CD14-positive monocyte (primary cell): ENCODE measurements around the gene MAML3. TPM values are rescaled to one million over a fixed set of nuclear protein-coding genes. Genes with fewer than 3 reads are reported as not detected.

ENCODE experiments used
- DNase-seq, 3 donors: peaks; one replicate each; pipeline ENCODE4 v3.0.0-alpha.2; 2011 to 2022
- H2AFZ ChIP-seq: 2 replicates; pipeline ENCODE4 v1.6.0; 2012; ENCODE audit warnings: mild to moderate bottlenecking, low read depth, low read length, inconsistent platforms; ENCODE audit not compliant: insufficient read depth, poor library complexity, severe bottlenecking
- H3K27ac ChIP-seq, 2 donors: 1 replicate in 1 of 2; 2 replicates in 1 of 2; pipeline ENCODE4 v1.5.1; 2012 to 2013; ENCODE audit warnings: low read length in 2 of 2, control low read depth in 1 of 2, inconsistent platforms in 1 of 2, low read depth in 1 of 2, mild to moderate bottlenecking in 1 of 2
- H3K27me3 ChIP-seq, 2 donors: one replicate each; pipeline versions ENCODE4 v1.6.0 to v1.6.1; 2011 to 2013; ENCODE audit warnings: low read length in 2 of 2; ENCODE audit not compliant: control insufficient read depth in 2 of 2, insufficient read depth in 2 of 2
- H3K36me3 ChIP-seq, 2 donors: replicated peaks in 1 of 2; 1 replicate in 1 of 2; 2 replicates in 1 of 2; pipeline versions ENCODE4 v1.5.1 to v1.6.1; 2012 to 2013; ENCODE audit warnings: low read length in 2 of 2, control low read depth in 1 of 2, inconsistent platforms in 1 of 2, mild to moderate bottlenecking in 1 of 2; ENCODE audit not compliant: insufficient read depth in 2 of 2, control insufficient read depth in 1 of 2
- H3K4me1 ChIP-seq, 2 donors: 1 replicate in 1 of 2; 2 replicates in 1 of 2; pipeline versions ENCODE4 v1.5.1 to v1.6.1; 2012 to 2013; ENCODE audit warnings: low read length in 2 of 2, control low read depth in 1 of 2, inconsistent platforms in 1 of 2, mild to moderate bottlenecking in 1 of 2, moderate library complexity in 1 of 2; ENCODE audit not compliant: insufficient read depth in 2 of 2, control insufficient read depth in 1 of 2
- H3K4me2 ChIP-seq: replicated peaks from 2 replicates; pipeline ENCODE3; 2012; ENCODE audit warnings: low read length, moderate library complexity, mild to moderate bottlenecking; ENCODE audit not compliant: poor library complexity, severe bottlenecking; ENCODE audit errors: extremely low read depth
- H3K4me3 ChIP-seq, 3 experiments: fragments of 200-600 bp in 1 of 3; sonication (generic) in 1 of 3; replicated peaks in 1 of 3; 1 replicate in 2 of 3; 2 replicates in 1 of 3; pipeline ENCODE4 v1.5.1; 2011 to 2013; ENCODE audit warnings: low read length in 3 of 3, mild to moderate bottlenecking in 3 of 3, control low read depth in 2 of 3, low read depth in 2 of 3, inconsistent platforms in 1 of 3, moderate library complexity in 1 of 3
- H3K79me2 ChIP-seq: 2 replicates; pipeline ENCODE4 v1.6.0; 2012; ENCODE audit warnings: mild to moderate bottlenecking, control low read depth, inconsistent platforms, low read length, moderate library complexity; ENCODE audit not compliant: insufficient read depth
- H3K9ac ChIP-seq: 2 replicates; pipeline ENCODE4 v1.6.0; 2017; ENCODE audit warnings: low read length, mild to moderate bottlenecking; ENCODE audit not compliant: insufficient read depth, poor library complexity, severe bottlenecking
- H3K9me3 ChIP-seq, 2 donors: replicated peaks in 1 of 2; 1 replicate in 1 of 2; 2 replicates in 1 of 2; pipeline versions ENCODE4 v1.5.1 to v1.6.1; 2012 to 2013; ENCODE audit warnings: low read length in 2 of 2, control low read depth in 1 of 2; ENCODE audit not compliant: control insufficient read depth in 1 of 2, insufficient read depth in 1 of 2
- H4K20me1 ChIP-seq: 2 replicates; pipeline ENCODE4 v1.6.0; 2012; ENCODE audit warnings: mild to moderate bottlenecking, low read length, control low read depth, moderate library complexity; ENCODE audit not compliant: insufficient read depth
- H3K27ac Mint-ChIP-seq, 7 donors: one replicate each; pipeline ENCODE4 v1.8.0; 2020; ENCODE audit warnings: mild to moderate bottlenecking in 7 of 7, mixed read lengths in 7 of 7, moderate library complexity in 6 of 7, inconsistent platforms in 2 of 7
- H3K27me3 Mint-ChIP-seq, 3 donors: one replicate each; pipeline ENCODE4 v1.8.0; 2021 to 2022; ENCODE audit warnings: low read depth in 3 of 3, mild to moderate bottlenecking in 3 of 3, mixed read lengths in 3 of 3, moderate library complexity in 3 of 3, inconsistent platforms in 1 of 3
- H3K36me3 Mint-ChIP-seq, 2 donors: one replicate each; pipeline ENCODE4 v1.8.0; 2020; ENCODE audit warnings: mixed read lengths in 2 of 2, inconsistent platforms in 1 of 2, mild to moderate bottlenecking in 1 of 2
- H3K4me1 Mint-ChIP-seq: one replicate; pipeline ENCODE4 v1.8.0; 2020; ENCODE audit warnings: mild to moderate bottlenecking, mixed read lengths
- H3K4me3 Mint-ChIP-seq, 2 donors: one replicate each; pipeline ENCODE4 v1.8.0; 2020; ENCODE audit warnings: mild to moderate bottlenecking in 2 of 2, mixed read lengths in 2 of 2, moderate library complexity in 1 of 2
- H3K9me3 Mint-ChIP-seq, 7 donors: one replicate each; pipeline ENCODE4 v1.8.0; 2020 to 2022; ENCODE audit warnings: mixed read lengths in 7 of 7, mild to moderate bottlenecking in 6 of 7, moderate library complexity in 6 of 7, inconsistent platforms in 2 of 7
- WGBS: methylation state at CpG from one replicate; pipeline ENCODE4 v1.1.5; 2013; ENCODE audit warnings: missing lambda C conversion rate; ENCODE audit not compliant: insufficient coverage; 5-methylcytosine and 5-hydroxymethylcytosine counted together
- intact Hi-C, 2 donors: fragments of 100-400 bp; cut with micrococcal nuclease; formaldehyde crosslinking; loops; one replicate each; pipeline versions ENCODE4 v1.15.0 to v1.15.1; 2023
- polyA plus RNA-seq, 3 donors: library from polyadenylated mRNA; depleted of rRNA in 1 of 3; unstranded in 2 of 3; stranded (reverse) in 1 of 3; fragments of 300-500 nt in 2 of 3; fragments of >200 nt in 1 of 3; fragmentation: Illumina TruSeq in 2 of 3; gene quantifications; 1 replicate in 2 of 3; 2 replicates in 1 of 3; pipeline ENCODE4 v1.2.3, GENCODE V29; 2012 to 2021
- TF ChIP-seq, protein P1 (sequence below): fragments of 200-600 bp; IDR thresholded peaks from one replicate; pipeline ENCODE4 v1.8.0; 2022; ENCODE audit warnings: antibody characterized with exemption, mild to moderate bottlenecking

MAML3 gene
- polyA plus RNA-seq, 3 donors: 1.5 to 6.5 (median 2.3) TPM

- Histone ChIP-seq H3K79me2 (no peaks in the 10 kb centered on the region), H3K27ac (no peak overlapping the region), H3K36me3 (no peaks in the 10 kb centered on the region), H3K4me3 (no peak overlapping the region), H3K4me2 (no peak overlapping the region), H3K27me3 (no peaks in the 10 kb centered on the region), H3K4me1 (peaks cover 25 to 35% of the 10 kb centered on the region in 2 donors), H4K20me1 (no peaks in the 10 kb centered on the region), H2AFZ (no peak overlapping the region), H3K9ac (no peak overlapping the region), H3K9me3 (no peaks in the 10 kb centered on the region)
- intact Hi-C loops: no loop called here
- TF ChIP-seq, protein P1, sequence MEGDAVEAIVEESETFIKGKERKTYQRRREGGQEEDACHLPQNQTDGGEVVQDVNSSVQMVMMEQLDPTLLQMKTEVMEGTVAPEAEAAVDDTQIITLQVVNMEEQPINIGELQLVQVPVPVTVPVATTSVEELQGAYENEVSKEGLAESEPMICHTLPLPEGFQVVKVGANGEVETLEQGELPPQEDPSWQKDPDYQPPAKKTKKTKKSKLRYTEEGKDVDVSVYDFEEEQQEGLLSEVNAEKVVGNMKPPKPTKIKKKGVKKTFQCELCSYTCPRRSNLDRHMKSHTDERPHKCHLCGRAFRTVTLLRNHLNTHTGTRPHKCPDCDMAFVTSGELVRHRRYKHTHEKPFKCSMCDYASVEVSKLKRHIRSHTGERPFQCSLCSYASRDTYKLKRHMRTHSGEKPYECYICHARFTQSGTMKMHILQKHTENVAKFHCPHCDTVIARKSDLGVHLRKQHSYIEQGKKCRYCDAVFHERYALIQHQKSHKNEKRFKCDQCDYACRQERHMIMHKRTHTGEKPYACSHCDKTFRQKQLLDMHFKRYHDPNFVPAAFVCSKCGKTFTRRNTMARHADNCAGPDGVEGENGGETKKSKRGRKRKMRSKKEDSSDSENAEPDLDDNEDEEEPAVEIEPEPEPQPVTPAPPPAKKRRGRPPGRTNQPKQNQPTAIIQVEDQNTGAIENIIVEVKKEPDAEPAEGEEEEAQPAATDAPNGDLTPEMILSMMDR: no peak
- H3K4me1 Mint-ChIP-seq: peaks cover 33% of the 10 kb centered on the region
- peaks cover 0 to 3% (median 1%) of the 10 kb centered on the region in 3 donors for H3K27me3 Mint-ChIP-seq
- H3K9me3 Mint-ChIP-seq: peaks cover 0 to 3% (median 0%) of the 10 kb centered on the region in 7 donors
- no peak overlapping the region for H3K4me3 Mint-ChIP-seq
- WGBS: no CpG with 5 or more reads among the region's 4 CpGs
- H3K27ac Mint-ChIP-seq: no peak overlapping the region
- H3K36me3 Mint-ChIP-seq: no peaks in the 10 kb centered on the region
- DNase-seq: no peak
These were observed 16.3 kb upstream of the MAML3 start for GRCh38 chr4:140170299-140170698.

DNA sequence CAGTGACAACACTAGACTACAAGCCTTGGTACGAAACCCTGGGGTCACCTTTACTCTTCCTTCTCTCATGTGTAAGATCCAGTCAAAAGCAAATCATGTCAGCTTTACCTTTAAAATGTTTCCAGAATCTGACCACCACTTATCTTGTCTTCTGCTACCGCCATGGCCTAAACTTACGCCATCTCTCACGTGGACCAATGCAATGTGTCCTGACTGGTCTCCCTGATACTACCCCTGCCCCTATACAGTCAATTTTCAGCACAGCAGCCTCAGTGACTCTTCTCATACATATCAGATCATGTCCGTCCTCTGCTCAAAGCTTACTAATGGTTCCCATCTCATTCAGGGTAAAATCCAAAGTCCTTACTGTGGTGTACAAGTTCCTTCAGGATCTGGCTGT is 15.0 kb upstream of the MAML3 start:
- H3K27me3 Mint-ChIP-seq: peaks cover 0 to 3% (median 1%) of the 10 kb centered on the region in 3 donors
- Histone ChIP-seq H3K4me1 (peaks cover 19 to 29% of the 10 kb centered on the region in 2 donors), H2AFZ (no peak overlapping the region), H4K20me1 (no peaks in the 10 kb centered on the region), H3K27ac (no peak overlapping the region), H3K9ac (no peak overlapping the region), H3K4me2 (no peak overlapping the region), H3K4me3 (no peak overlapping the region), H3K36me3 (no peaks in the 10 kb centered on the region), H3K9me3 (no peaks in the 10 kb centered on the region), H3K27me3 (no peaks in the 10 kb centered on the region), H3K79me2 (no peaks in the 10 kb centered on the region)
- no peak overlapping the region for H3K4me3 Mint-ChIP-seq
- no peaks in the 10 kb centered on the region for H3K36me3 Mint-ChIP-seq
- peaks cover 25% of the 10 kb centered on the region for H3K4me1 Mint-ChIP-seq
- TF ChIP-seq, protein P1: no peak
- H3K9me3 Mint-ChIP-seq: peaks cover 0 to 3% (median 0%) of the 10 kb centered on the region in 7 donors
- 98% methylated on average over 4 of the region's 5 CpGs for WGBS
- H3K27ac Mint-ChIP-seq: no peak overlapping the region
- intact Hi-C loops: no loop called here
- no peak for DNase-seq
